ENCODE results near the gene DNALI1.

DNA sequence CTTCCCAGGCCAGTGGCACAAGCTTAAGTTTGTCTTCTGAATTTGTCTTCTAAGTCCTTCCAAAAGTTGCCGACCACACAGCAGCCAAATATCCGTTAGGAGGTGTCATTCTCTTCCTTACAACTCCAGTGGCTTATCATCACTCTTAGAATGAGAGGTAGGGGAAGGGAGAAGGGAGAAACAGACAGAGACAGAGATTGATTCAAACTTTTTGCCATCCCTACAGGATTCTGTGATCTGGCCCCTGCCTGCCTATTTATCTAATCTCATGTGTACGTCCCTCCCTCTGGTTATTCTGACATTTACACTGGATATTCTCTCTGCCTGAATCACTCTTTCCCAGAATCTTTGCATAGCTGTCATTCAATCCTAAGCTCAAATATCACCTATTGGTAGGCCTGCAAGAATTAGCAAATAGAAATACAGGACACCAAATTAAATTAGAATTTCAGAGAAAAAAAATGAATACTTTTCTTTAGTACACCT is 39.5 kb downstream of the DNALI1 start:
- TF ChIP-seq POLR2AphosphoS5 (IDR thresholded peaks at IDR 0.05; ENCODE audit: low read depth, low read length) = no peak
- TF ChIP-seq, protein P1, sequence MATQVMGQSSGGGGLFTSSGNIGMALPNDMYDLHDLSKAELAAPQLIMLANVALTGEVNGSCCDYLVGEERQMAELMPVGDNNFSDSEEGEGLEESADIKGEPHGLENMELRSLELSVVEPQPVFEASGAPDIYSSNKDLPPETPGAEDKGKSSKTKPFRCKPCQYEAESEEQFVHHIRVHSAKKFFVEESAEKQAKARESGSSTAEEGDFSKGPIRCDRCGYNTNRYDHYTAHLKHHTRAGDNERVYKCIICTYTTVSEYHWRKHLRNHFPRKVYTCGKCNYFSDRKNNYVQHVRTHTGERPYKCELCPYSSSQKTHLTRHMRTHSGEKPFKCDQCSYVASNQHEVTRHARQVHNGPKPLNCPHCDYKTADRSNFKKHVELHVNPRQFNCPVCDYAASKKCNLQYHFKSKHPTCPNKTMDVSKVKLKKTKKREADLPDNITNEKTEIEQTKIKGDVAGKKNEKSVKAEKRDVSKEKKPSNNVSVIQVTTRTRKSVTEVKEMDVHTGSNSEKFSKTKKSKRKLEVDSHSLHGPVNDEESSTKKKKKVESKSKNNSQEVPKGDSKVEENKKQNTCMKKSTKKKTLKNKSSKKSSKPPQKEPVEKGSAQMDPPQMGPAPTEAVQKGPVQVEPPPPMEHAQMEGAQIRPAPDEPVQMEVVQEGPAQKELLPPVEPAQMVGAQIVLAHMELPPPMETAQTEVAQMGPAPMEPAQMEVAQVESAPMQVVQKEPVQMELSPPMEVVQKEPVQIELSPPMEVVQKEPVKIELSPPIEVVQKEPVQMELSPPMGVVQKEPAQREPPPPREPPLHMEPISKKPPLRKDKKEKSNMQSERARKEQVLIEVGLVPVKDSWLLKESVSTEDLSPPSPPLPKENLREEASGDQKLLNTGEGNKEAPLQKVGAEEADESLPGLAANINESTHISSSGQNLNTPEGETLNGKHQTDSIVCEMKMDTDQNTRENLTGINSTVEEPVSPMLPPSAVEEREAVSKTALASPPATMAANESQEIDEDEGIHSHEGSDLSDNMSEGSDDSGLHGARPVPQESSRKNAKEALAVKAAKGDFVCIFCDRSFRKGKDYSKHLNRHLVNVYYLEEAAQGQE (IDR thresholded peaks at IDR 0.05; ENCODE audit: insufficient read depth in 1 of 2, low read depth in 2 of 2, low read length in 1 of 2) = no peak

All from Panc1 (cell line).